A673 (cell line): Measurements from ENCODE around the gene TEDDM1. TPM values are rescaled to one million over a fixed set of nuclear protein-coding genes. Genes with fewer than 3 reads are reported as not detected.

Experiments used
- BruUV-seq: library from RNA; stranded (reverse); fragments of 400-500 nt; replicated peaks from 2 replicates; lab custom pipeline; 2021; lab: Mats Ljungman, UMichigan
- CTCF ChIA-PET: fragments of 300-600 bp; sonication (Branson Sonifier 250); formaldehyde crosslinking; loops from one replicate; lab custom pipeline; 2022; ENCODE audit warnings: antibody characterized with exemption; lab: Charles Lee
- POLR2A ChIA-PET: fragments of 300-600 bp; sonication (Branson Sonifier 250); formaldehyde crosslinking; loops from one replicate; lab custom pipeline; 2022; ENCODE audit warnings: antibody characterized with exemption; ENCODE audit not compliant: low non-redundant PET; lab: Charles Lee
- DNase-seq: peaks from one replicate; pipeline ENCODE4 v3.0.0-alpha.2; 2015; ENCODE audit warnings: low spot score
- H3K27ac ChIP-seq: fragments of 200-600 bp; sonication (generic); 2 replicates; pipeline ENCODE4 v1.5.1; 2016; ENCODE audit warnings: mixed run types, low read depth, mild to moderate bottlenecking, mixed read lengths, antibody characterized with exemption, low read length; ENCODE audit not compliant: poor library complexity, severe bottlenecking
- H3K27me3 ChIP-seq: fragments of 200-600 bp; sonication (generic); replicated peaks from 2 replicates; pipeline ENCODE4 v1.6.1; 2017; ENCODE audit warnings: mixed run types, low read depth, mild to moderate bottlenecking, mixed read lengths, antibody characterized with exemption, low read length; ENCODE audit not compliant: insufficient read depth, poor library complexity
- H3K36me3 ChIP-seq: fragments of 200-600 bp; sonication (generic); 2 replicates; pipeline ENCODE4 v1.6.1; 2016; ENCODE audit warnings: mixed run types, mild to moderate bottlenecking, mixed read lengths, antibody characterized with exemption, low read length; ENCODE audit not compliant: insufficient read depth, poor library complexity, severe bottlenecking
- H3K4me1 ChIP-seq: fragments of 200-600 bp; sonication (generic); 2 replicates; pipeline ENCODE4 v1.6.1; 2017; ENCODE audit warnings: mixed run types, mild to moderate bottlenecking, mixed read lengths, antibody characterized with exemption, low read length; ENCODE audit not compliant: insufficient read depth, poor library complexity, severe bottlenecking
- H3K4me3 ChIP-seq: fragments of 200-600 bp; sonication (generic); 2 replicates; pipeline ENCODE4 v1.5.1; 2016; ENCODE audit warnings: low read depth, mixed run types, mild to moderate bottlenecking, mixed read lengths, low read length; ENCODE audit not compliant: poor library complexity, severe bottlenecking
- H3K9me3 ChIP-seq: fragments of 200-600 bp; sonication (generic); 2 replicates; pipeline ENCODE4 v1.6.1; 2016; ENCODE audit warnings: mixed run types, low read depth, mild to moderate bottlenecking, mixed read lengths, antibody characterized with exemption, low read length; ENCODE audit not compliant: poor library complexity, severe bottlenecking
- EZH2 ChIP-seq: fragments of 200-600 bp; sonication (generic); IDR thresholded peaks from 2 replicates; pipeline ENCODE4 v1.6.1; 2017; ENCODE audit warnings: borderline replicate concordance, low read depth, mild to moderate bottlenecking, mixed read lengths, antibody characterized with exemption, low read length; ENCODE audit not compliant: poor library complexity, severe bottlenecking
- intact Hi-C: fragments of 100-400 bp; cut with micrococcal nuclease; formaldehyde crosslinking; loops from one replicate; pipeline ENCODE4 v1.10.0; 2022; ENCODE audit not compliant: unreplicated experiment
- total RNA-seq: library from RNA; stranded (reverse); gene quantifications from 2 replicates; pipeline ENCODE4 v1.2.3, GENCODE V29; 2021
- TF ChIP-seq, protein P1 (sequence below): fragments of 300-800, 200-600 bp; sonication (generic); conservative IDR thresholded peaks from 2 replicates; pipeline ENCODE4 v1.5.1; 2017; ENCODE audit warnings: low read depth, mild to moderate bottlenecking, antibody characterized with exemption, low read length, moderate library complexity, mixed read lengths

The TEDDM1 gene
- total RNA-seq, 1 experiment from 2014 or later = not detected

DNA sequence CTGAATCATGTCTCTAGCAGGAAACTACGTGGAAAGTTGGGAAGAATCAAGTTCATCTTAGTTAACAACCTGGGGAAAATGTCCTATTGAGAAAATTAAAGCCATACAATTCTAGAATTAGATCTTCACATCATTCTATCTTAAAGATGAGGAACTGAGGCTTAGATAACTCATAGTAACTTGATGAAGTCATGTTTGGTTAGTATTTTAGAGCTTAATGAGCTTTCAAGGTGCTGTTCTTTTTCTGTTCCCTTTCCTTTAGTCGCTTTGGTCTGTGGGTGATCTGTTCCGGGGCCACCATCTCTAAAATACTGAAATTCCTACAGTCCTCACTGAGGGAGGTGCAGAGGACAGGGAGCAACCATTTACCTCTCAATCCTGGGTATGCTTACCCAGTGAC lies 4.6 kb downstream of the TEDDM1 start:
- Histone ChIP-seq H3K36me3 (no peaks in the 10 kb centered on the region), H3K27me3 (no peaks in the 10 kb centered on the region), H3K4me1 (peaks cover 12% of the 10 kb centered on the region), H3K27ac (no peak overlapping the region), H3K4me3 (no peak overlapping the region), H3K9me3 (no peaks in the 10 kb centered on the region)
- BruUV-seq = no TSS peak
- ChIA-PET CTCF (interaction anchor here (3.1 kb wide), 1 partner anchor 252 kb away, joined by 39 read pairs; no protein-coding TSS in a partner anchor), POLR2A (no interaction called here)
- TF ChIP-seq, protein P1, sequence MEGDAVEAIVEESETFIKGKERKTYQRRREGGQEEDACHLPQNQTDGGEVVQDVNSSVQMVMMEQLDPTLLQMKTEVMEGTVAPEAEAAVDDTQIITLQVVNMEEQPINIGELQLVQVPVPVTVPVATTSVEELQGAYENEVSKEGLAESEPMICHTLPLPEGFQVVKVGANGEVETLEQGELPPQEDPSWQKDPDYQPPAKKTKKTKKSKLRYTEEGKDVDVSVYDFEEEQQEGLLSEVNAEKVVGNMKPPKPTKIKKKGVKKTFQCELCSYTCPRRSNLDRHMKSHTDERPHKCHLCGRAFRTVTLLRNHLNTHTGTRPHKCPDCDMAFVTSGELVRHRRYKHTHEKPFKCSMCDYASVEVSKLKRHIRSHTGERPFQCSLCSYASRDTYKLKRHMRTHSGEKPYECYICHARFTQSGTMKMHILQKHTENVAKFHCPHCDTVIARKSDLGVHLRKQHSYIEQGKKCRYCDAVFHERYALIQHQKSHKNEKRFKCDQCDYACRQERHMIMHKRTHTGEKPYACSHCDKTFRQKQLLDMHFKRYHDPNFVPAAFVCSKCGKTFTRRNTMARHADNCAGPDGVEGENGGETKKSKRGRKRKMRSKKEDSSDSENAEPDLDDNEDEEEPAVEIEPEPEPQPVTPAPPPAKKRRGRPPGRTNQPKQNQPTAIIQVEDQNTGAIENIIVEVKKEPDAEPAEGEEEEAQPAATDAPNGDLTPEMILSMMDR = no peak
- TF ChIP-seq EZH2 = no peak
- intact Hi-C loops = loop anchor here (1.0 to 5.0 kb wide), 3 partner anchors 253 to 391 kb away; partner anchors contain the start of gene NPL
- no peak for DNase-seq

DNA sequence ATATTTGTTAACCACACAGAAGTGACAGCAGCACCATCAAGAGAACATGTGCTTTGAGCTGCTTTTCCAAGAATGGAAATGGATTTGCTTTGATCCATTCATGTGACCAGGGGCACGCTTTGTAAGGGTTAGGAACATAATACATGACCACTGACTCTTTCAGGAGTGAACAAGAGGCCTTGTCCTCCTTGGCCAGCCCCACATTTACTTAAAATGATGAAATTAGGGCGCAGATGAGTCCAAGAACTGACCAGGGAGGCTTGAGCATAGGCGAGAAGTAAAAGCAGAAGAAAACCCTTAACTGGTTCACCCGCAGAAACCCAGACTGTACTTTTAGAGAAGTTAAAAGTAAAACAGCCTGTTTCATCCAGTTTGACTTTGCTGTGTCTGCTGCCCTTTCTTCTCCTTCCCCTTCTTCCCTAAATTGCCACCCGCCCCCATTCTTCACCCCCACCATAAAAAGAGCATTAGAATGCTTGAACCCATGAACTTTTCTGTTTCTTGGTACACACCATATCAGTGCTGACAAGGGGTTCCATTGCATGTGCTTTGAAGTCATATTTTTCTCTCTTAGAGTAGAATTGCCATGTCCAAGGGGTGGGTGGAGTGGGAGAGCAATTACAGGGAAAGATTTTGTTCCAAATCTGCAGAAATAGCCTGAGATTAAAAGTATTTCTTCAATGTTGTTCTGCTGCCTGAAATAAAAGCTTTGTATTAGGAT lies 6.3 kb downstream of the TEDDM1 start:
- no peak overlapping the region for H3K4me3 ChIP-seq
- H3K27me3 ChIP-seq = no peaks in the 10 kb centered on the region
- H3K9me3 ChIP-seq = no peaks in the 10 kb centered on the region
- CTCF ChIA-PET = interaction anchor here (0.6 kb wide), 1 partner anchor 73 kb away, joined by 4 read pairs; no protein-coding TSS in a partner anchor
- no peak for DNase-seq
- intact Hi-C loops = loop anchor here (5.0 kb wide), 1 partner anchor 92 kb away; no protein-coding TSS in a partner anchor
- peaks cover 12% of the 10 kb centered on the region for H3K4me1 ChIP-seq
- no peak overlapping the region for H3K27ac ChIP-seq
- TF ChIP-seq, protein P1 = no peak
- no TSS peak for BruUV-seq
- peaks cover 1% of the 10 kb centered on the region for H3K36me3 ChIP-seq
- POLR2A ChIA-PET = no interaction called here

DNA sequence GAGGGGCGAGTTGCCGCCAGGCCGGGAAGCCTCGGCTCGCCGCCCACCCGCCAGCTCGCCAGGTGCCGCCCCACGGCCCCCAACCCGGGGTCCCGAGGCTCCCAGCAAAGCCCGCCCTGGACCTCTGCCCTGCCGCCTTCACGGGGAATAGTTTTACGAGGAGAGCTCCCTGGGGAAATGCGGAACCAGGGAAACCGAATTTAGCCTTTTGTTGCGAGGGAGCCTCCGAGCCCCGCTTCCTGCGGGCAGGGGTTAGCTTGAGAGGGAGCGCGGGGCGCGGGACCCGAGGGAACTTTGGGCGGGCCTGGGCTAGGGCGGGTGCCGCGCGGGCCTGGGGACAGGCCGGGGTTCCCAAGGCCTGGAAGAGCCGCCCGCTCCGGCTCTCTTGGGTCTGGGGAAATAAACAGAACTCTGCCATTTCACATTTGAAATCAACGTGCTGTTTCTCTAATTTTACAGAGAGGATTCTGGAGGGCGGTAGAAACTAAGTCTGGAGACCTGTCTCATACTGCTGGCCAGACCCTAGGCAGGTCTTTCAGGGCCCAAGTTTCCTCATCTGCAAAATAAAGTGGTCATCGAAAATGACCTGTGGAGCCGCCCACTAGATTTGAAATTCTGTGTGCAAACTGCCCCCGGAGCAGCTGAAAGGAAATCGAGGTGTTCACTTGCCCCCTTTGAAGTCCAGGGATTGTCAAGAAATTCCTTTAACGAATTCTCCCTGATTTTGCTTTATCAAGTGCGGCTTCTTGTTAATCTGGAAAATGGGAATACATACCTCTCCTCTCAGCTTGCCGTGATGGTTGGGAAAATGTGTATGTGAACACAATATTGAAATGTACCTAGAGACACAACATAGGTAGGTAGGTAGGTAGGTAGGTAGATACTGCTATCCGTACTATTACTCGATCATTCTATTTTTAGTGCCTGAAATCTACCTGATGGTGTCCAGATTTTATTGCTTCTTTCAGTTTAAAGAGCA lies 8.1 kb downstream of the TEDDM1 start:
- POLR2A ChIA-PET = interaction anchor here (0.6 to 0.8 kb wide), 4 partner anchors 10 to 393 kb away, joined by 3 to 5 read pairs (median 4); no protein-coding TSS in a partner anchor
- CTCF ChIA-PET = no interaction called here
- DNase-seq = peak; percentile 78
- Histone ChIP-seq H3K9me3 (no peaks in the 10 kb centered on the region), H3K36me3 (peaks cover 20% of the 10 kb centered on the region), H3K4me3 (peak overlapping the region; percentile 98), H3K27ac (peak overlapping the region; percentile 95), H3K27me3 (no peaks in the 10 kb centered on the region), H3K4me1 (peaks cover 11% of the 10 kb centered on the region)
- TF ChIP-seq EZH2 = no peak
- TF ChIP-seq, protein P1 = no peak
- TSS peak; percentile 63 for BruUV-seq
- intact Hi-C loops = loop anchor here (5.0 kb wide), 1 partner anchor 90 kb away; no protein-coding TSS in a partner anchor
